ENCODE measurements around the gene DUSP22. TPM values are rescaled to one million over a fixed set of nuclear protein-coding genes. Genes with fewer than 3 reads are reported as not detected.

DUSP22 gene
- total and polyA plus RNA-seq, 4 donors, result 9.5 to 31.0 (median 20.1) TPM

- no peak for DNase-seq (ENCODE audit: low spot score)
- no peaks in the 10 kb centered on the region for H3K36me3 ChIP-seq (ENCODE audit: control insufficient read depth in 4 of 4, insufficient read depth in 3 of 4, low read depth in 1 of 4, low read length in 3 of 4)
- peaks cover 13 to 38% (median 22%) of the 10 kb centered on the region in 4 donors for H3K4me1 ChIP-seq (ENCODE audit: control insufficient read depth in 4 of 4, insufficient read depth in 4 of 4, low read length in 3 of 4)
- H3K27me3 ChIP-seq (ENCODE audit: control insufficient read depth in 4 of 4, insufficient read depth in 4 of 4, low read length in 3 of 4), result peaks cover 2 to 20% (median 8%) of the 10 kb centered on the region in 4 donors
- TF ChIP-seq HNF4A (conservative IDR thresholded peaks at IDR 0.05) (no peak), FOXA1 (IDR thresholded peaks at IDR 0.05) (no peak), RXRA (IDR thresholded peaks at IDR 0.05) (no peak), HNF4G (IDR thresholded peaks at IDR 0.05) (no peak), SP1 (IDR thresholded peaks at IDR 0.05) (no peak), JUND (IDR thresholded peaks at IDR 0.05) (no peak), NR2F2 (IDR thresholded peaks at IDR 0.05) (no peak), FOXA2 (IDR thresholded peaks at IDR 0.05) (no peak), EGR1 (IDR thresholded peaks at IDR 0.05; ENCODE audit: low read depth in 2 of 2) (no peak), RAD21 (IDR thresholded peaks at IDR 0.05) (no peak), GABPA (IDR thresholded peaks at IDR 0.05 in 1 of 2, conservative IDR thresholded peaks at IDR 0.05 in 1 of 2) (no peak), TAF1 (conservative IDR thresholded peaks at IDR 0.05) (no peak)
- TF ChIP-seq, protein P1, sequence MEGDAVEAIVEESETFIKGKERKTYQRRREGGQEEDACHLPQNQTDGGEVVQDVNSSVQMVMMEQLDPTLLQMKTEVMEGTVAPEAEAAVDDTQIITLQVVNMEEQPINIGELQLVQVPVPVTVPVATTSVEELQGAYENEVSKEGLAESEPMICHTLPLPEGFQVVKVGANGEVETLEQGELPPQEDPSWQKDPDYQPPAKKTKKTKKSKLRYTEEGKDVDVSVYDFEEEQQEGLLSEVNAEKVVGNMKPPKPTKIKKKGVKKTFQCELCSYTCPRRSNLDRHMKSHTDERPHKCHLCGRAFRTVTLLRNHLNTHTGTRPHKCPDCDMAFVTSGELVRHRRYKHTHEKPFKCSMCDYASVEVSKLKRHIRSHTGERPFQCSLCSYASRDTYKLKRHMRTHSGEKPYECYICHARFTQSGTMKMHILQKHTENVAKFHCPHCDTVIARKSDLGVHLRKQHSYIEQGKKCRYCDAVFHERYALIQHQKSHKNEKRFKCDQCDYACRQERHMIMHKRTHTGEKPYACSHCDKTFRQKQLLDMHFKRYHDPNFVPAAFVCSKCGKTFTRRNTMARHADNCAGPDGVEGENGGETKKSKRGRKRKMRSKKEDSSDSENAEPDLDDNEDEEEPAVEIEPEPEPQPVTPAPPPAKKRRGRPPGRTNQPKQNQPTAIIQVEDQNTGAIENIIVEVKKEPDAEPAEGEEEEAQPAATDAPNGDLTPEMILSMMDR (IDR thresholded peaks at IDR 0.05; ENCODE audit: low read depth, low read length, missing input control), result no peak
- TF ChIP-seq, protein P2, sequence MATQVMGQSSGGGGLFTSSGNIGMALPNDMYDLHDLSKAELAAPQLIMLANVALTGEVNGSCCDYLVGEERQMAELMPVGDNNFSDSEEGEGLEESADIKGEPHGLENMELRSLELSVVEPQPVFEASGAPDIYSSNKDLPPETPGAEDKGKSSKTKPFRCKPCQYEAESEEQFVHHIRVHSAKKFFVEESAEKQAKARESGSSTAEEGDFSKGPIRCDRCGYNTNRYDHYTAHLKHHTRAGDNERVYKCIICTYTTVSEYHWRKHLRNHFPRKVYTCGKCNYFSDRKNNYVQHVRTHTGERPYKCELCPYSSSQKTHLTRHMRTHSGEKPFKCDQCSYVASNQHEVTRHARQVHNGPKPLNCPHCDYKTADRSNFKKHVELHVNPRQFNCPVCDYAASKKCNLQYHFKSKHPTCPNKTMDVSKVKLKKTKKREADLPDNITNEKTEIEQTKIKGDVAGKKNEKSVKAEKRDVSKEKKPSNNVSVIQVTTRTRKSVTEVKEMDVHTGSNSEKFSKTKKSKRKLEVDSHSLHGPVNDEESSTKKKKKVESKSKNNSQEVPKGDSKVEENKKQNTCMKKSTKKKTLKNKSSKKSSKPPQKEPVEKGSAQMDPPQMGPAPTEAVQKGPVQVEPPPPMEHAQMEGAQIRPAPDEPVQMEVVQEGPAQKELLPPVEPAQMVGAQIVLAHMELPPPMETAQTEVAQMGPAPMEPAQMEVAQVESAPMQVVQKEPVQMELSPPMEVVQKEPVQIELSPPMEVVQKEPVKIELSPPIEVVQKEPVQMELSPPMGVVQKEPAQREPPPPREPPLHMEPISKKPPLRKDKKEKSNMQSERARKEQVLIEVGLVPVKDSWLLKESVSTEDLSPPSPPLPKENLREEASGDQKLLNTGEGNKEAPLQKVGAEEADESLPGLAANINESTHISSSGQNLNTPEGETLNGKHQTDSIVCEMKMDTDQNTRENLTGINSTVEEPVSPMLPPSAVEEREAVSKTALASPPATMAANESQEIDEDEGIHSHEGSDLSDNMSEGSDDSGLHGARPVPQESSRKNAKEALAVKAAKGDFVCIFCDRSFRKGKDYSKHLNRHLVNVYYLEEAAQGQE (IDR thresholded peaks at IDR 0.05), result no peak
- TF ChIP-seq, protein P3, sequence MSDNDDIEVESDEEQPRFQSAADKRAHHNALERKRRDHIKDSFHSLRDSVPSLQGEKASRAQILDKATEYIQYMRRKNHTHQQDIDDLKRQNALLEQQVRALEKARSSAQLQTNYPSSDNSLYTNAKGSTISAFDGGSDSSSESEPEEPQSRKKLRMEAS (IDR thresholded peaks at IDR 0.05), result no peak
- TF ChIP-seq, protein P4, sequence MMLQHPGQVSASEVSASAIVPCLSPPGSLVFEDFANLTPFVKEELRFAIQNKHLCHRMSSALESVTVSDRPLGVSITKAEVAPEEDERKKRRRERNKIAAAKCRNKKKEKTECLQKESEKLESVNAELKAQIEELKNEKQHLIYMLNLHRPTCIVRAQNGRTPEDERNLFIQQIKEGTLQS (IDR thresholded peaks at IDR 0.05), result no peak
- peak within 1 kb of the TSS in 2 of 3 donors; percentile 32 to 60 for H3K4me3 ChIP-seq (ENCODE audit: low read depth in 1 of 3, low read length in 3 of 3)
- H3K9me3 ChIP-seq (ENCODE audit: control insufficient read depth in 4 of 4, low read length in 3 of 4), result peaks cover 0 to 4% (median 0%) of the 10 kb centered on the region in 4 donors
- no peak within 1 kb of the TSS for H3K27ac ChIP-seq (ENCODE audit: low read depth in 1 of 2, low read length in 2 of 2)
- H3K9ac ChIP-seq (ENCODE audit: low read depth in 1 of 2, low read length in 2 of 2), result no peak within 1 kb of the TSS
- 3% methylated on average over 82 of the region's 82 CpGs for WGBS
Measured at GRCh38 chr6:391559-392440, 99.5 kb downstream of the DUSP22 start, which contains the start of gene IRF4. TSS of gene IRF4 (plus strand) at chr6:391752. CDS start at chr6:393153, 1,401 bp downstream.
